Measurements from ENCODE around the gene ECE1. TPM values are rescaled to one million over a fixed set of nuclear protein-coding genes. Genes with fewer than 3 reads are reported as not detected.
A peak's percentile ranks its signal among the peaks of the same experiment; 100 is the strongest.
"Not testable (repeated sequence)": the region's sequence is repeated elsewhere in the genome, so short reads cannot be mapped to it uniquely, and the experiment has no call there.

The ECE1 gene
- total RNA-seq, 2 experiments from 2014 or later, result 95.6 to 101 TPM

DNA sequence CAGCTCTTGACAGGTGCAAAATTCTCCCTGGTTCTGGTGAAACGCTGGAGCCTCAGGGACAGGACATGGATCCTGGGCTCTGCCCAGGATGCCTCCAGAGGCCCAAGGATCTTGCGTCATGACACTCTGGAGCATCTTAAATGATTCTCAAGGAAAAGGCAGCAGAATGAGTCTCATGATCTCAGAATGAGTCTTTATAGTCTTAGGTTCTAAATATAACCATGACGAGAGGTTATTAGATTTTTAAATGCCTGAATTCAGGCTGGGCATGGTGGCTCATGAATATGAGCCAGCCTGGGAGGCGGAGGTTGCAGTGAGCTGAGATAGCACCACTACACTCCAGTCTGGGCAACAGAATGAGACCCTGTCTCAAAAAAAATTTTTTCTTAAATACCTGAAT lies 55.5 kb downstream of the ECE1 start:
- H3K9me3 Mint-ChIP-seq, result no peaks in the 10 kb centered on the region
- H3K36me3 Mint-ChIP-seq, result peaks cover 14% of the 10 kb centered on the region
- H3K4me1 Mint-ChIP-seq, result peaks cover 9% of the 10 kb centered on the region
- peak overlapping the region; percentile 43 for H3K27ac Mint-ChIP-seq
- no peak overlapping the region for H3K4me3 Mint-ChIP-seq
- H3K27me3 Mint-ChIP-seq, result no peaks in the 10 kb centered on the region
- no peak for DNase-seq

DNA sequence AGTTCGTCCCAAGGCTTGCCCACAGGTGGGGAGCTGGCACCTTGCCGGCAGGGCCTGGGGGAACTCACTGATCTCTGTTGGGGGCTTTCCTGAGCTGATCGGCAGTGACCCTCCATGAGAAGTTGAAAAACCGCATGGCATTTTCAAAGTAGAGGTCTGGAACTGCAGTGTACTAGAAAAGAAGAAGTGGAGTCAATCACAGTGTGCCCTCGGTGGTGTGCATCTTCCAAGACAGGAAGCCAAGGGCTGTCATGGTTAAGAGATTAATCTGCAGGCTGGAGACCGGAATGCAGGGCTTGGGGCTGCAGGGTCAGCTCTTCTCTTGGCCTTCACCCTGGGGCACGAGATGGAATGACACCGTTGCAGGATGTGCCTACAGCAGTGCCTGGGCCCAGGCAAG lies 56.8 kb downstream of the ECE1 start:
- Mint-ChIP-seq H3K27ac (no peak overlapping the region), H3K4me3 (no peak overlapping the region), H3K36me3 (peaks cover 14% of the 10 kb centered on the region), H3K9me3 (no peaks in the 10 kb centered on the region), H3K27me3 (no peaks in the 10 kb centered on the region), H3K4me1 (peaks cover 4% of the 10 kb centered on the region)
- DNase-seq, result no peak

DNA sequence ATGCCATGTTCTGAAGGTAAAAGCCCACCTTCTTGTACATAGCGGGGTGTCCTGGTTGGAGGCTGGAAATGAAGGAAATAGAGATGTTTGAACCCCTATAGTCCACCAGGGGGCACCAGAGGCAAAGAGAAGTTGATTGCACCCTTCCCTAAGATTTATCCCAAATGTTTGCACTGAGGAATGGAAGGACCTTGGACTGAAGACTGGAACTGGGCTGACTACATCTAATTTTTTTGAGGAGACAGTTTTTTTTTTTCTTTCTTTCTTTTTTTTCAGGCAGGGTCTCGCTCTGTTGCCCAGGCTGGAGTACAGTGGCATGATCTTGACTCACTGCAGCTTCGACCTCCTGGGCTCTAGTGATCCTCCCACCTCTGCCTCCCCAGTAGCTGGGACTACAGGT lies 58.2 kb downstream of the ECE1 start:
- H3K4me1 Mint-ChIP-seq, result peaks cover 4% of the 10 kb centered on the region
- H3K9me3 Mint-ChIP-seq, result no peaks in the 10 kb centered on the region
- no peaks in the 10 kb centered on the region for H3K27me3 Mint-ChIP-seq
- peaks cover 17% of the 10 kb centered on the region for H3K36me3 Mint-ChIP-seq
- peak overlapping the region; percentile 38 for H3K27ac Mint-ChIP-seq
- DNase-seq, result no peak
- no peak overlapping the region for H3K4me3 Mint-ChIP-seq

DNA sequence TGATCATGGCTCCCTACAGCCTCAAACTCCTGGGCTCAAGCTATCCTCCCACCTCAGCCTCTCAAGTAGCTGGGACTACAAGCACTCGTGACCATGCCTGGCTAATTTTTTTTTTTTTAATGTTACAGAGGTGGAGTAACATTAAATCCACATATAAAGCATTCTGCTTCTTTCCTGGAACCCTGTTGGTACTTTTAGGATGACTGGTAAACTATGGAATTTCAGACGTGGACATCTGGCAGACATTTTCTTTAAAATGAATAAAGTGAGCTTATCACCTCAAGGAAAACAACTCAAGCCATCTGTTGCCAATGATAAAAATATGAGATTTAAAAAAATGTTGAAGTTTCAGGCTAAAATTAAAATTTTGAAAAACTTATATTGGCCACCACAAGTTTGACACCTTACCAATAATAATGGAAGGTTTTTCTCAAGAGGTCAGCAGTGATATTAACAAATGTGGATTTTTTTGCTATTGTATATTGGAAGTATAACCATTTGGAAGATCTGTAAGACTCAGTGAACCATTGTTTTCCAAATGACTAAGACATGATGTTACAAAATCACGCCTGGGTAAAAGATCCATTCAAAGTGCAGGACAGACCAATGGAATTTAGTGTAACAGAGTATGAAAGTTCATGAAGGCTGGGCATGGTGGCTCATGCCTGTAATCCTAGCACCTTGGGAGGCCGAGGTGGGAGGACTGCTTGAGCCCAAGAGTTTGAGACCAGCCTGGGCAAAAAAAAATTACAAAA lies 60.8 kb downstream of the ECE1 start:
- Mint-ChIP-seq H3K27ac (no peak overlapping the region), H3K27me3 (no peaks in the 10 kb centered on the region), H3K36me3 (peaks cover 18% of the 10 kb centered on the region), H3K9me3 (no peaks in the 10 kb centered on the region), H3K4me3 (no peak overlapping the region), H3K4me1 (peaks cover 4% of the 10 kb centered on the region)
- no peak for DNase-seq

DNA sequence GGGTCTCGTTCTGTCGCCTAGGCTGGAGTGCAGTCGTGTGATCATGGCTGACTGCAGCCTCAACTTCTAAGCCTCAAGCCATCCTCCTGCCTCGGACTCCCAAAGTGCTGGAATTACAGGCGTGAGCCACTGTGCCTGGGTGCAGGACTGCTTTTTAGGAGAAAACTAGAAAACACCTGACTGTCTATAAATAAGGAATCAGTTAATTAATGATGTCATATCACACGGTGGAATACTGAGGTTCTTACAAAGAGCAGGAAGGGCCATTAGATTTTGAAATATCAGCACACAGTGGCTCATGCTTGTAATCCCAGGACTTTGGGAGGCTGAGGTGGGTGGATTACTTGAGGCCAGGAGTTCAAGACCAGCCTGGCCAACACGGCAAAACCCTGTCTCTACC lies 62.0 kb downstream of the ECE1 start:
- H3K4me3 Mint-ChIP-seq, H3K4me1 Mint-ChIP-seq, DNase-seq, H3K27me3 Mint-ChIP-seq, H3K9me3 Mint-ChIP-seq, H3K27ac Mint-ChIP-seq: not testable (repeated sequence)
- H3K36me3 Mint-ChIP-seq, result peaks cover 14% of the 10 kb centered on the region

DNA sequence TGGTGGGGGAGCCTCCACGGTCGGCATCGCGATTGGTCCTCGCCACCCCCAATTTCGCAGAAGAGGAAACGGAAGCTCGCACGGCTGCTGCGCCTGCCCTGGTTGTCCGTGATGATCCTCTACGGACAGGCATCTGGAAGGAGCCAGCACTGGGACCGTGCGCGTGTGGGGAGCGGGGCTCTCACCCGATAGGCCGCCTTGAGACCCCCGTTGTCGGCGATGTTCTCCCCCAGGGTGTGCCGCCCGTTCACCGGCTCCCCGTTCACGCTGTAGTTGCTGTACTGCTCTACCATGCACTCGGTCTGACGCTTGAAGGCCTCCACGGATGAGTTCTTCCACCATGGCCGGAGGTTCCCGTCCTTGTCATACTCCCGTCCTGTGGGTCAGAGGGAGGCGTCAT lies 65.2 kb downstream of the ECE1 start:
- H3K4me1 Mint-ChIP-seq, result no peaks in the 10 kb centered on the region
- H3K27me3 Mint-ChIP-seq, result no peaks in the 10 kb centered on the region
- H3K9me3 Mint-ChIP-seq, result no peaks in the 10 kb centered on the region
- H3K27ac Mint-ChIP-seq, result no peak overlapping the region
- peaks cover 8% of the 10 kb centered on the region for H3K36me3 Mint-ChIP-seq
- DNase-seq, result no peak
- H3K4me3 Mint-ChIP-seq, result no peak overlapping the region

DNA sequence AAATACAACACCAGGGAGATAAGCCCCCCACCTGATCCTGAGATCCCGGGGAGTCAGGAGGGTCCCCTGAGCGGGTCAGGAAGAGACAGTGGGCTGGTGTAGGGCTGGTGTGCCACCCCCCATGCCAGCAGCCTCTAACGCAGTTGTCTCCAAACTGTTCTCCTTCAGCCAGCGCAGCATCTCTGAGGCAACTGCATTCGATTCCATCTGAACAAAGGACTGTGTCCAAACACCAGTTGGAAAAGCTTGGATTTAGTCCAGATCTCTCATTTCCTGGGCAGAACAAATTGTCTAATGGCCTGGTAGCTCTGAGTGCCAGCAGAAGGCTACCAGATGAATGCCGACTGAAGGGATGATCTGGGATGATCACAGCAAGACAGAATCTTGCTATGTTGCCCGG lies 69.4 kb downstream of the ECE1 start:
- DNase-seq, result no peak
- H3K27me3 Mint-ChIP-seq, result no peaks in the 10 kb centered on the region
- H3K36me3 Mint-ChIP-seq, result peaks cover 4% of the 10 kb centered on the region
- H3K9me3 Mint-ChIP-seq, result no peaks in the 10 kb centered on the region
- H3K4me3 Mint-ChIP-seq, result no peak overlapping the region
- H3K4me1 Mint-ChIP-seq, result no peaks in the 10 kb centered on the region
- no peak overlapping the region for H3K27ac Mint-ChIP-seq

DNA sequence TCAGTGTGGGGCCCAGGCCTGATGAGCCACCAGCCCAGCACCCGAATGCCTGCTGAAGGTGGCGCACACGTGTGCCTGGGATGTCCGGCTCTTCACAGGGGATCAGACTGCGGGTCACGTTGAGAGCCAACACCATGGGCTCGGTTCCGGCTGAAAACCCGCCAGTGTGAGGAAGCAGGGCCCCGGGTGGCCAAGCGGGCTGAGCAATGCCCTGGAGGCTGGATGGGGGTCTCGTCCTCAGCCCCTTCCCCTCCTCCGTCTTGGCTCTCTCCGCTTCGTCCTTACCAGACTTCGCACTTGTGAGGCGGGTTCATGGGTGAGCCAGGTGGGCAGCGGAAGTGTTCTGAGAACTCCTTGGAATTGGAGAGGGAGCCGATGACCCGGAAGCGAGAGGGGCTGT lies 70.6 kb downstream of the ECE1 start:
- peaks cover 2% of the 10 kb centered on the region for H3K36me3 Mint-ChIP-seq
- H3K4me1 Mint-ChIP-seq, result no peaks in the 10 kb centered on the region
- H3K4me3 Mint-ChIP-seq, result no peak overlapping the region
- H3K27ac Mint-ChIP-seq, result no peak overlapping the region
- H3K9me3 Mint-ChIP-seq, result no peaks in the 10 kb centered on the region
- H3K27me3 Mint-ChIP-seq, result no peaks in the 10 kb centered on the region
- DNase-seq, result no peak

DNA sequence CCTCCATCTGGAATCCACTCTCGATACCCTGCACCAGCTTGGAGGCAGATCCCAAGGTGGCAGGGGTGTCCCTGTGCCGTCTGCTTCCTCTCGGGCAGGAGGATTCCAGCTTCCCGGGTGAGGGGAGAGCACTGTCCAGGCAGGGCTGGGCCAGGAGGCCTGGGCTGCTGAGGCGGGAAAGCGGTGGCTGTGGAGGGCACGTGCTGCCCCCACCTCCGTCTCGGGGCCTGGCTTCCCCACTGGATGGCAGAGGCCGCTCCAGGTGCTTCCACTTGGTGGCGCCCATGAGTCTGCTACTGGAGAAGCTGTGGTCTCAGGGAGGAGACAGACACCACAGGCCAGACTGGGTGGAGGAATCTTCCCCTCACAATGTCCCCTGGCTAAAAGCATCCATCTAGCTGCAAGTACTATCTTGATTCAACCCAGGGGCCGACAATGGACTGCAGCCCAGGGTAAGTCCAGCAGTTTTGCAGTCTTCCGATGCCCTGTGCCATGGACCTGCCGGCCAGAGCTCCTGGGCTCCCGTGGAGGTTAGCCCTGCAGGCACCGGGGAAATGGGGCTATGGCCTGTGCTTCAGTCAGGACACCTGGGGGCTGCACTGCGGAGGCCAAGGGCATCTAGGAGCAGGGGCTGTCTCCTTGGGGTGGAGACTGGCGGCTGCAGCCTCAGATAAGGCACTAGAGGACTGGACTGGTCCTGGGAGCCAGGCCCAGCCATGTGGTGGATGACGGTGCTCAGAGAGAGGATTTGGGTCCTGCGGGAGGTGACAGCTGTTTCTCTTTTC lies 72.3 kb downstream of the ECE1 start:
- peak; percentile 53 for DNase-seq
- Mint-ChIP-seq H3K4me3 (no peak overlapping the region), H3K27ac (no peak overlapping the region), H3K36me3 (no peaks in the 10 kb centered on the region), H3K27me3 (no peaks in the 10 kb centered on the region), H3K4me1 (no peaks in the 10 kb centered on the region), H3K9me3 (no peaks in the 10 kb centered on the region)

DNA sequence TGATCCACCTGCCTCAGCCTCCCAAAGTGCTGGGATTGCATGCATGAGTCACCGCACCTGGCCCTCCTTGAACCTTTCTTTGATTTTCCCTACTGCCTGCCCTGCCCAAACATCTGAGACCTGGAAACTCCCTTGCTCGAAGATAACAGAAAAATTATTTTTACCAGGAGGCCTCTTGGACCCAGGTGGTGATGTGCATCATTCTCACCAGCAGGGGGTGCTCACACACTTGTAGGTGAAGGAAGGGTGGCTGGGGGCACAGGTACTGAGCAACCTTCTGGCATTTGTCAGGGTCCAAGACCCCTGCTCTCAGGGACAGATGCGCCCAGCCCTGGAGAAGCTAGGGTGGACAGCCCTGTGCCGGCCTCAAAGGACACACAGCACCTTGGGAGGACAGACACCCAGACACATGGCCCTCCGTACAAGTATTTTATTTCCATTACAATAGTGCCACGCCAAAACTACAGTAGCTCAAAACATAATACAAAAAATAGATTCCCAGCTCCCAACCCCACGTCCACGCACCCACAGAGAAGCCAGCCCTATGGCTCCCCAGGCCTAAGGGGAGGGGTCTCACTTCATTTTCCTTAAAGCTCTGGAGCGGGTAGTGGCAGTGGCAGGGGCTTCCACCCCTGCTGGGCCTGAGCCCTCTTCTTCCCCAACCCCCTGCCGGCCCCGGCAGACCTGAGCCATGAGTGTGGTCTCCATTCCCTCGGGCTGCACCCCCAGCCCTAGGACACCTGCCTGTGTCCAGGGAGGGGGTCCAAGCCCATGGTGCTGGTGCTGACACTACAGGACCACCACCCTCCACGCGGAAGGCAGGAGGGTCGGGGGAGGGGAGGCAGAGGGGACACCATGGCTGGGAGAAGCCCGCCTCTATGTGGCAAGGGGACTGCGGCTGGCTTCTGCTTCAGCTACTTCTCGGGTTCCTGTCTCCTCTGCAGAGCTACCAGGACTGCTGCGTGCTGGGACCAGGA lies 73.1 kb downstream of the ECE1 start:
- Mint-ChIP-seq H3K27ac (no peak overlapping the region), H3K9me3 (no peaks in the 10 kb centered on the region), H3K36me3 (no peaks in the 10 kb centered on the region), H3K4me3 (no peak overlapping the region), H3K4me1 (no peaks in the 10 kb centered on the region), H3K27me3 (no peaks in the 10 kb centered on the region)
- DNase-seq, result peak; percentile 66

DNA sequence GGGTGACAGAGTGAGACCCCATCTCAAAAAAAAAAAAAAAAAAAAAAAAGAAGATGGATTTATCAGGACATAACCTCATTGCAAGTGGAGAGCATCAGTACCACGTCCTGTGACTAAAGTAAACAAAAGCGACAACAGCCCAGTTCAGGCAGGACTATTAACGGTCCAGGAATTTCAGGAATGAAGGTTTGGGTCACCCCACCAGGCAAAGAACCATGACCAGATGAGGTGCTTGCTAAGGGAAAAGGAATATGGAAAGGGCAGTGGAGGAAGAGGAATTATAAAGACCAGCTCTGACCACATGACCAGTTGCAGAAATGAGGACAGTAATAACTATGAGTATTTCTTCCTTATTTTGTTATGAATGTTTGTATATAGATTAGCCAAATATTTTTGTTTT lies 78.1 kb downstream of the ECE1 start:
- H3K4me3 Mint-ChIP-seq, result no peak overlapping the region
- no peaks in the 10 kb centered on the region for H3K27me3 Mint-ChIP-seq
- no peaks in the 10 kb centered on the region for H3K36me3 Mint-ChIP-seq
- no peaks in the 10 kb centered on the region for H3K4me1 Mint-ChIP-seq
- no peak overlapping the region for H3K27ac Mint-ChIP-seq
- DNase-seq, result no peak
- no peaks in the 10 kb centered on the region for H3K9me3 Mint-ChIP-seq

DNA sequence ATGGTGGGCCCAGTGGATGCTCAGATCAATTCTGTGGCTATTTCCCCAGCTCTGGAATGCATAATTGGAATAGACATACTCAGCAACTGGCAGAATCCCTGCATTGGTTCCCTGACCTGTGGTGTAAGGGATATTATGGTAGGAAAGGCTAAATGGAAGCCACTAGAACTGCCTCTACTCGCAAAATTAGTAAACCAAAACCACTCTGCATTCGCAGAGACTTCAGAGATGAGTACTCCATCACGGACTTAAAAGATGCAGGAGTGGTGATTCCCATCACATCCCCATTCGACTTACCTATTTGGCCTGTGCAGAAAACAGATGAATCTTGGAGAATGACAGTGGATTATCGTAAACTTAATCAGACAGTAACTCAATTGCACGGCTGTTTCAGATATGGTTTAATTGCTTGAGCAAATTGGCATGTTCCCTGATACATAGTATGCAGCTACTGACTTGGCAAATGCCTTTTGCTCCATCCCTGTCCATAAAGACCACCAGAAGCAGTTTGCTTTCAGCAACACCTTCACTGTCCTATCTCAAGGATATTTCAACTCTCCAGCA lies 82.0 kb downstream of the ECE1 start:
- not testable (repeated sequence) for DNase-seq, H3K4me1 Mint-ChIP-seq, H3K27me3 Mint-ChIP-seq, H3K27ac Mint-ChIP-seq, H3K4me3 Mint-ChIP-seq, H3K9me3 Mint-ChIP-seq, H3K36me3 Mint-ChIP-seq

DNA sequence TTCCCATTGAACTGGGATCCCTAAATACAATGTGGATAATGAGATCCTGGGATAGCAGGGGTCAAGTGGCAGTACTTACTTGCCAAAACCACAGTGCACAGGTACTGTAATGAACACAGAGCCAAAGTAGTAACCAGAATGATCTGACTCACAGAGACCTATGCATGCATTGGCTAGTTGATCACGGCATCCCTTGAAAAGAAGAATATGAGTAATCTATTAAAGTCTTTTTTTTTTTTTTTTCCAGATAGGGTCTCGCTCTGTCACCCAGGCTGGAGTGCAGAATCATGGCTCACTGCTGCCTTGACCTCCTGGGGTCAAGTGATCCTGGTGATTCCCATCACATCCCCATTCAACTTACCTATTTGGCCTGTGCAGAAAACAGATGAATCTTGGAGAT lies 84.1 kb downstream of the ECE1 start:
- Mint-ChIP-seq H3K27ac (no peak overlapping the region), H3K4me1 (no peaks in the 10 kb centered on the region), H3K36me3 (no peaks in the 10 kb centered on the region), H3K9me3 (no peaks in the 10 kb centered on the region), H3K4me3 (no peak overlapping the region), H3K27me3 (no peaks in the 10 kb centered on the region)
- DNase-seq, result no peak

DNA sequence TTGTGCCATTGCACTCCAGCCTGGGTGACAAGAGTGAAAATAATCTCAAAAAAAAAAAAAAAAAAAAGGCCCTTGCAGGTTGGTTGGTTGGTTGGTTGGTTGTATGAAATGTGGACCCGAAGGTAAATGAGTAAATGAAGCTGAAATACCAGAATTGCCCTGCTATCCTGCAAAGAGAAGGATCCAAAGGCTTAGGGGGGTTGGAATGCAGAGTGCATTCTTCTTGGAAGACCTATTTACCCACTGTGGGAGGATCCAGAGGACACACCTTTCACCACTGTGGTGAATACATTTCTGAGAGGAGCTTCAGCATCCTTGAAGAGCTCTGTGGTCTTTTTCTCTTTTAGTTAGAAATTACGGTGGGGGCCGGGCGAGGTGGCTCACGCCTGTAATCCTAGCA lies 84.8 kb downstream of the ECE1 start:
- no peak for DNase-seq
- Mint-ChIP-seq H3K4me3 (no peak overlapping the region), H3K27ac (no peak overlapping the region), H3K36me3 (no peaks in the 10 kb centered on the region), H3K4me1 (no peaks in the 10 kb centered on the region), H3K27me3 (no peaks in the 10 kb centered on the region), H3K9me3 (no peaks in the 10 kb centered on the region)

DNA sequence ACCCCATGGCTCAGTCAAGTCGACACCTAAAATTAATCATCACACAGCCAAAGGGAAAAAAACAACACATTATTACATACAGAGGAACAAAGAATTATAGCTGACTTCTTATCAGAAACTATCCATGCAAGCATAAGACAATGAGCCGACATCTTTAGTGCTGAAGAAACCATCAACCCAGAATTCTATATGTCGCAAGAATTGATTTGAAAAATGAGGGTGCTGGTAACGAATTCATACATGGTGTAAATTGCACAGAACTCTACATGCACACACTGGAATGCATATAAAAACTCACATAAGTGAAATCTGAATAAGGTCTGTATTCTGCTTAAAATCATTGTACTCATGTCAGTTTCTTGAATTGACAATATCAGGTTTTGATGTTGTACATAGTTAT lies 88.6 kb downstream of the ECE1 start:
- no peak for DNase-seq

More for the DNA sequence above, 88.6 kb downstream of the ECE1 start:
- no peak overlapping the region for H3K4me3 Mint-ChIP-seq
- H3K27ac Mint-ChIP-seq, result no peak overlapping the region
- no peaks in the 10 kb centered on the region for H3K4me1 Mint-ChIP-seq
- peaks cover under 1% of the 10 kb centered on the region for H3K27me3 Mint-ChIP-seq
- no peaks in the 10 kb centered on the region for H3K36me3 Mint-ChIP-seq
- H3K9me3 Mint-ChIP-seq, result no peaks in the 10 kb centered on the region

All from activated naive CD8-positive, alpha-beta T cell treated with anti-CD3 and anti-CD28 coated beads for 36 hours (primary cell).